NCI-H82 treated with DMSO at 0.1 percent for 48 hours (cell line): Measurements from ENCODE around the gene DACH1.
"Not testable (repeated sequence)": the region's sequence is repeated elsewhere in the genome, so short reads cannot be mapped to it uniquely, and the experiment has no call there.

Experiments used
- DNase-seq: peaks from one replicate; lab custom pipeline; 2025; ENCODE audit not compliant: unreplicated experiment; lab: John Stamatoyannopoulos, UW

DACH1 gene

GRCh38 chr13:71866335-71867130 lies 471 bp downstream of the DACH1 start:
- no peak for DNase-seq

GRCh38 chr13:71865874-71866334 lies 1.1 kb downstream of the DACH1 start:
- DNase-seq: no peak

- peak; percentile 71 for DNase-seq
These were observed 1.8 kb downstream of the DACH1 start for GRCh38 chr13:71864986-71865873.

- DNase-seq: peak; percentile 87
These were observed 2.7 kb downstream of the DACH1 start for GRCh38 chr13:71864094-71864985.

- no peak for DNase-seq
These were observed 3.6 kb downstream of the DACH1 start for GRCh38 chr13:71863254-71863865.

- peak; percentile 56 for DNase-seq
These were observed 4.5 kb downstream of the DACH1 start for GRCh38 chr13:71862459-71862943.

GRCh38 chr13:71861769-71862458 lies 5.1 kb downstream of the DACH1 start:
- no peak for DNase-seq

- DNase-seq: peak; percentile 44
These were observed 6.4 kb downstream of the DACH1 start for GRCh38 chr13:71860547-71861138.

- DNase-seq: no peak
These were observed 8.4 kb downstream of the DACH1 start for GRCh38 chr13:71858647-71859046.

- DNase-seq: peak; percentile 30
These were observed 10.4 kb downstream of the DACH1 start for GRCh38 chr13:71856548-71857043.

GRCh38 chr13:71854401-71854800 lies 12.6 kb downstream of the DACH1 start:
- no peak for DNase-seq

GRCh38 chr13:71853725-71854124 lies 13.3 kb downstream of the DACH1 start:
- peak; percentile 72 for DNase-seq

GRCh38 chr13:71852736-71853135 lies 14.3 kb downstream of the DACH1 start:
- no peak for DNase-seq

- no peak for DNase-seq
These were observed 15.2 kb downstream of the DACH1 start for GRCh38 chr13:71851498-71852409.

GRCh38 chr13:71842003-71842402 lies 25.0 kb downstream of the DACH1 start:
- no peak for DNase-seq

GRCh38 chr13:71838842-71839241 lies 28.2 kb downstream of the DACH1 start:
- DNase-seq: no peak

- DNase-seq: not testable (repeated sequence)
These were observed 29.4 kb downstream of the DACH1 start for GRCh38 chr13:71837582-71837981.

- no peak for DNase-seq
These were observed 35.3 kb downstream of the DACH1 start for GRCh38 chr13:71831716-71832115.
